DMS79 treated with DMSO at 0.1 percent for 48 hours (cell line): Measurements from ENCODE around the gene CACHD1.

Source experiments
- DNase-seq: peaks from one replicate; lab custom pipeline; 2025; lab: John Stamatoyannopoulos, UW

The CACHD1 gene

DNA sequence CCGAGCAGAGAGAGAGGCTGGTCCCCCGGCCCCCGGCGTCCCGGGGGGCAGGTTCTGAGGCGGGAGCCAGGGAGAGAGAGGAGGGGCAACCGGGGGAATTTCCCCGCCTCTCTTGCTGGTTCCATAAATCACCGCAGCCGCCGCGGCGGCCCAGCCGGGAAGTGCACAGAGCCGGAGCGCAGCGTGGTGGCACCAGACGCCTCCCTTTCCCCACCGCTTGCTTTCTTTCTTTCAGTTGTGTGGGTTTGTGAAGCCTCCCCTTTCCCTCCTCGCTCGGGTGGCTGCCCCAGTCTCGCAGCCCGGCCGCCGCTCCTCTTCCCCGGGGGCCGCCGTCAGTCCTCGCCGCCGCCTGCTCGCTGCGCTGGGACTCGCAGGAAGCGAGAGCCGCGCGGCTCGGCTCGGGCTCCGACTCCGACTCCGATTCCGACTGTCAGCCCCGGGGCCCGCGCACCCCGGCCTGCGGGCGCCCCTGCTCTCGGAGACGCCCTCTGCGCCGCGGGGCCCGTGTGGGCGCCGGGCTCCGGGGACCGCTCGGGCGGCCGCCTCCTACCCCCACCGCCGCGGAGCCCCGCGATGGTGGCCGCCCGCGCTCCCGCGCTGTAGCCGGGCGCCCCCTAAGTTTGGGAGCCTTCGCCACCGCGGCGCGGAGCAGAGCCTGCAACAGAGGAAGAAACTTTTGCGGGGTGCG, at the start of gene CACHD1:
Gene CACHD1 (plus strand): TSS at position 153 of the 688 bp plus-strand sequence. CDS start 616 bp downstream, outside the sequence.
- DNase-seq: peak; percentile 13

DNA sequence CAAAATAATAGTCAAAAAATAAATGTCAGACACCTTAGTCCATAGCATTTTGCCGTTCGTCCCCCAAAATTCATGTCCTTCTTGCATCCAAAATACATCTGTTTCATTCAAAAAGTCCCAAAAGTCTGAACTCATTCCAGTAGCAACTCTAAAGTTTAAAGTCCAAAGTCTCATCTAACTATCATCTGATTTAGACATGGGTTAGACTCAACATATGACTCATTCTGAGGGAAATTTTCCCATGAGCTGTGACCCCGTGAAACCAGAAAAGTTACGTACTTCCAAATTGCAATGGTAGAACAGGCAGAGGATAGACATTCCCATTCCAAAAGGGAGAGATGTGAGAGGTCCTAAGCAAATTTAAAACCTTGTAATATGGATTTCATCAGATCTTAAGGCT, 48.6 kb upstream of the CACHD1 start:
- DNase-seq: no peak

DNA sequence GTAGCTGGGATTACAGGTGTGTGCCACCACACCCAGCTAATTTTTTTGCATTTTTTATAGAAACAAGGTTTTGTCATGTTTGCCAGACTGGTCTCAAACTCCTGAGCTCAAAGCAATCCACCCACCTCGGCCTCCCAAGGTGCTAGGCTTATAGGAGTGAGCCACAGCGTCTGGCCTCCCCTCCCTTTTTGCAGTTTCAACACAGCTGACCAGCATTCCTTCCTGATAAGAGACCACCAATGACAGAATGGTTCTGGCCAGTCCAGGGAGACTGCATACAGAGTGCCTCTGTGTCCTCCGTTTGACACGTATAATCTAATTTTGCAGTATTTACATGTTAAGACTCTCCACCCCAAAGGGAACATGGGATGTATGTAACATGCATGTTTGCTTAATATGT, 46.4 kb upstream of the CACHD1 start:
- no peak for DNase-seq

DNA sequence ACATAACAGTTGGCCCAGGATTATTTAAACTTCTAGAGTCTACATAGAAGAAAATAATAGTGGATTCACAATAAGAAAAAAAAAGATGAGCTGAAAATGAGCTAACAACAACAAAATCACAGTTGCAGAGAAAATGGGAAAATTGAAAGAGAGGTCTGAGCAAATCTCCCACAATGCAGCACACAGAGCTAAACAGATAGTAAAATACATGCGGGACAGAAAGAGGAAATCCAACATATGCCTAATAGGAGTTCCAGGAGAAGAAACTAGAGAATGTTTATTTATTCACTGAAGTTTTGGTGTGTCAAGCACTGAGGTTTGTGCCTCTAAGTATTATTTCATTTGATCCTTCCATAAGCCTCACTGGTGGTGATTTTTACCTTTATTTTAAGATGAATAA, 45.5 kb upstream of the CACHD1 start:
- no peak for DNase-seq

DNA sequence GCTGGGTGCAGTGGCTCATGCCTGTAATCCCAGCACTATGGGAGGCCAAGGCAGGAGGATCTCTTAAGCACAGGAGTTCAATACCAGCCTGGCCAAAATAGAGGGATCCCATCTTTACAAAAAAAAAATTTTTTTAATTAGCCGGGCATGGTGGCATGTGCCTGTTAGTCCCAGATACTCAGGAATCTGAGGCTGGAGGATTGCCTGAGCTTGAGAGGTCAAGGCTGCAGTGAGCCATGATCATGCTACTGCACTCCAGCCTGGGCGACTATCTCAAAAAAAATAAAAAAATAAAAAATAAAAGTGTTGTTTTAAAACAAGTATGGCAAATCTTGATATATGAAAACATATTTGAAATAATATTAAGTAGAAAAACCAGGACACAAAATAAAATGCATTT, 44.4 kb upstream of the CACHD1 start:
- DNase-seq: no peak

DNA sequence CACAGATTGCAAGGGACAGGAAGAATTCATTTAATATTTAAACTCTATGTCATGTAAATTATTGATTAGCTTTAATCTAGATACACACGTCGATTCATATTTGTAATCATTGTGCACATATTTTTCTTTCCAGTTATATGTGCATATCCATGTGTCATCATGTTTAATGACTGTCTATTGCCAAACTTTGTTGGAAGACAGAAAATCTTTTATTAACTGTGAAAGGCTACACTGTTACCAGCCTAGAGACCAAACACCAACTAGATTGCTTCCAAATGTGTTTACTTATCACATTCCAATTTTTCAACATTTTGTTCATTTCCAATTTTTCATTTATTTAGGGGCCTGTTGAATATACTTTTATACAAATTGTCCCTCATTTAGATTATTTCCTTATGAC, 43.2 kb upstream of the CACHD1 start:
- no peak for DNase-seq

DNA sequence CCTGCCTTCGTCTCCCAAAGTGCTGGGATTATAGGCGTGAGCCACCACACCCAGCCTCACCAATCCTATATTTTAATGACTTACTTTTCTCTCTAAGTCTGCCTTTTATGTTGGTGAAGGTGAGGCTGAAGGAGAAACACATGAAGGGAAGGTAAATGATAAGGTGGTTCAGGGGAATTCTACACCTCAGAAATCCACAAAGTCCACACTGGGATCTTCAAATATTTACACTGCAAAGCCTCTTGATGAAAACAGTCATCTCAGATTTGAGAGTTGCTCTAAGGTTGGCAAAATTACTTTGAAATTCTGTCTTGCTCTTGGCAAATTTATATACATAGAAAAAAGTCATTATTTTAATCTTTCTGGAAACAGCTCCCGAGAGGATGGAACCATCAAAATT, 42.0 kb upstream of the CACHD1 start:
- DNase-seq: no peak

DNA sequence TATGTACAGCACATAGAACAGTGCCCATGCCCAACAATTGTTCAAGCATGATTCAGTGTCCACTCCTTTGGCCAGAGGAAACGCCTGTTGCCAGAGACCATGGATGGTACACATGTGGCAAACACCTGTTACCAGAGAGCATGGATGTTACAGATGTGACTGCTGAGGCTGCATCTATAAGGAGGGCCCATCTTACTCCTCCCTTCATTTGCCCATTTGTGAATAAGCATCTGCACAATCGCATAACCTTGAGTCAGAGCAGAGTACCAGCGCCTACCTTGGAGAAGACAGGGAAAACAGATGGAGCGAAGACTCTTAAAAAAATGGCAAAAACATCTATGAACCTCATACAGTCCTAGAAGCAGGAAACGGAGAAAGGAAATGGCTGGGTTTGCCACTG, 36.6 kb upstream of the CACHD1 start:
- no peak for DNase-seq

DNA sequence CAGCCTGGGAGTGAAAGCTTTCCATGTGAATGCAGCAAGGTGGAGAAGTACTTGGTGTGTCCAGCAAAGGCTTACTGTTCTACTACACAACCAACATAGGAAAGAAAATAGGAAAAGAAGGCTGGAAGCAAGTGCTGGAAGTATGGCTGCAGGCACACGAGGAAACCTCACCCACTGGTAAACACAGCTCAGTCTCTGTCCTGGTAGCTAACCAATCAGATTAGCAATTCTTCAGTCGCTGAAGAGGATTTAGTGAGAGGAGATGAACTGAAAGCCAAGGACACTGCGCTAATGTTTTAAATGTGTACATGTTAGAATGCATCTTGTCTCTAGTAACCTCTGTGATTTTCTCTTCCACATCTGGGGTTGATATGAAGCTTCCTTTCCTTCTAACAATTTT, 36.2 kb upstream of the CACHD1 start:
- no peak for DNase-seq

DNA sequence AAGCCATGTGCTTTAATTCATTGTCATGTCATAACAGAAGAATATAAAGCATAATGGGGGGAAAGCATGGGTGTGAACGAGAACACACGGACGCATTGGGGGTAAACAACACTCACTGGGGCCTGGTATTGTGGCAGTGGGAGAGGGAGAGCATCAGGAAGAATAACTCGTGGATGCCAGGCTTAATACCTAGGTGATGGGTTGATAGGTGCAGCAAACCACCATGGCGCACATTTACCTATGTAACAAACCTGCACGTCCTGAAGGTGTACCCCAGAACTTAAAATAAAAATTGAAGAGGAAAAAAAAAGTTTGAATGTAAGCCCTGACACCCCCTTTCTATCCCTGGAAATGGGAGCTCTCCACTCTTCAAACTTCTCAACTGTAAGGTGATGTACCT, 34.9 kb upstream of the CACHD1 start:
- no peak for DNase-seq

DNA sequence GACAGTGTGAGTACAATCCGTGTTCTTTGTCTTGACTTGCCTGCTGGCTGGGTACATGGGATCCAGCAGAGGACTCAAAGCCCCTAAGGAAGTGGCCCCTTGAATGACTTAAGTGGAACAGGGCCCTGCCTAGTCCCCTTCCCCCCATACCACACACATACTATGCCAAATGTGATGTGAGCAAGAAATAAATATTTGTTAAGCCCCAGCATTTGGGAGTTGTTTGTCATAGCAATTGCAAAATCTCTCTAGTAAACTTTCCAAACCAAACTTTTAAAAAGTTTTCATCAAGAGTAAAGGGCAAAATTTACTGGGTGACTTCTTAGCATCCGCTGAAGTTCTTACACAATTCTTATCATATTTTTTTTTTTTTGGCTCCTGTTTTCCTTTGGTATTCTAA, 32.5 kb upstream of the CACHD1 start:
- DNase-seq: no peak

DNA sequence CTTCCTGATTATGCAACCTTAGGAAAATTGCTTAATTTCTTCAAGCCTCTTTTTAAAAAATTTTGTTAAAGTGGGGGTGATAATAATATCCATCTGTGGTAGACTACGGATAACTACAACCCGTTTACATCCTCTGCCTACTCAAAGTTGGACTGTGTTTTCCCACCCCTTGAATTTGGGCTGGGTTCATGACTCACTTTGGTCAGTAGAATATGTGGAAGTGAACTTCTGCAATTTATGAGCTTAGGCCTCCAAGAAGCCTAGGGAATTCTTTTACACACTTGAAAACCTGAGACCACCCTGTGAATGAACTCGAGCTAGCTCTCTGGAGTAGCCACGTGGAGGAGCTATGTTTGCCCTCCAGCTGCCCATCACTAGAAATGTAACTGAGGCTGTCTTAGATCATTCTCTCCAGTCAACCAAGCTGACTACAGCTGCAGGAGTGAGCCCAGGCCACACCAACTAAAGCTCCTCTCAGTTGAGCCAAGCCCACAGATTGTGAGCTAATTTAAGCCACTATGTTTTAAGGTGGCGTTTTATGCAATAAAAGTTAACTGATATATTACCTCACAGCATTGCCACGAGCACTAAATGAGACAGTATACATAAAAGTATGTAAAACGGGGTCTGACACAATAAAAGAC, 29.6 kb upstream of the CACHD1 start:
- DNase-seq: no peak

DNA sequence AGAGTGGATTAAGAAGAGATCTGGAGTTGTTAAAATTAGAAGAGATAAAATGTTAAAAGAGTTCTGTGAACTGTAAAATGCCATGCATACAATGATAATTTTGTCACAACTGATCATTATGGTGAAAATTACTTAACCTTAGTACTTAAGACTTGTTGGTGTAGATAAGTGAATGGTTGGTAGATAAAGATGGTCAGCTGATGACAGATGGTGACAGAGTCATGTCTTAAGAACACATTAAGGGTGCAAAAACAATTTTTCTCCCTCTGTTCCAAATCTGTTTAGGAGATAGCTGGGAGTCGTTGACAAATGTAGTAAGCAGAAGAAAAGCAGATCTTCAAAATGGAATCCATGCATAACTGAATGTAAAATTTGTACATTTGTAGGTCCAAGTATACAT, 18.5 kb upstream of the CACHD1 start:
- no peak for DNase-seq

DNA sequence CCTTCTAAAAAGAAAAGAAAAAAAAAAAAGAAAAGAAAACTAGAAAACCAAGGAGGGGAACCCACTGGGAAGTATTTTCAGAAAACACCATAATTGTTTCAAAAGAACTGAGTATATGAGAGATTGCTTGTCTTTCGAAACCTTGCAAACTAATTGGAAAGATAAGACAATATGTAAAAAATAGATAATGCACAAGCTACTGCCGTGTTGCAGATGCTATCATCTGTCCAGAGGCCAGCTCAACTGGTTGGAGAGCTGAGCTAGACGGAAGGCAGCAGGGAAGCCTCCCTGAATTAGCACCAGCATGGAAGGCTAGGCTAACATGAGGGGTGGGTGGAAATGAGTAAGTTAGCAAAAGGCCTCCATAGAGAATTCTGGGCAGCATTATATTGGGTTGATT, 16.2 kb upstream of the CACHD1 start:
- no peak for DNase-seq

DNA sequence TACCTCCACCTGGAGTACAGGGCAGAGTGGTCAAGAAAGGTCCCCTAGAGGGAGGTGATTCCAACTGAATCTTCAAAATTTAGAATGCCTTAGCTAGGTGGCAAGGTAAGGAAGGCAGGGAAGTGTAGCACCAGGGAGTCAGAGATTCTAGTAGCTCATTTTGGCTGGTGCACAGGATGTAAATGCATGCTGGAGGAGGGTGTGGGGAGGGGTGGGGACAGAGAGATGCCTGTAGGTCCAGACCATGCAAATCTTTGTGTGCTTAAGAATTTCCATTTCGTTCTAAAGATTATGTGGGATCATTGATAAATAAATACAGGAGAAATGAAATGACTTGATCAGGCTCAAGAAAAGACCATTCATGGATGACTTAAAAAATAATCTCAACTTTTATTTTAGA, 11.0 kb upstream of the CACHD1 start:
- no peak for DNase-seq

DNA sequence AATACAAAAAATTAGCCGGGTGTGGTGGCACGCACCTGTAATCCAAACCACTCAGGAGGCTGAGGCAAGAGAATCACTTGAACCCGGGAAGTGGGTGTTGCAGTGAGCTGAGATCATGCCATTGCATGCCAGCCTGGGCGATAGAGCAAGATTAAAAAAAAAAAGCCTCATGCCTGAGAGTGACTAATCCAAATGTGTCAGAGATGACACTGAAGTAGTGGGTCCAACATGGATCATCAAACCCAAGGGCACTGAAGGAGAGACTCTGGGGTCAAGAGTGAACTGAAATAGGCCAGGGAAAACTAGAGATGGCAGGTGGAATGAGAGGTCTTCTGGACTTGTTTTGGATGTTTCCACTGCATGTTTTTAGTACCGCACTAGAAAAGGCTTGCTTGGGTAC, 10.2 kb upstream of the CACHD1 start:
- no peak for DNase-seq

DNA sequence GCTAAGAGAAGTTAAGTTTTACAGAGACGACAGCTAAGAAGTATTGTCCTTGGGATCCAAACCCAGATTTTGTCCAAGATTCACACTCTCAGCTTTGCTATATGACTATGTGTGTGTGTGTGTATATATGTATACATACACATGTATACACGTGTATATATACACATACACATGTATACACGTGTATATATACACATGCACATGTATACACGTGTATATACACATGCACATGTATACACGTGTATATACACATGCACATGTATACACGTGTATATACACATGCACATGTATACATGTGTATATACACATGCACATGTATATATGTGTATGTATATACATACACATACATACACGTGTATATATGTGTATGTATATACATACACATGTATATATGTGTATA, 3.9 kb upstream of the CACHD1 start:
- no peak for DNase-seq

DNA sequence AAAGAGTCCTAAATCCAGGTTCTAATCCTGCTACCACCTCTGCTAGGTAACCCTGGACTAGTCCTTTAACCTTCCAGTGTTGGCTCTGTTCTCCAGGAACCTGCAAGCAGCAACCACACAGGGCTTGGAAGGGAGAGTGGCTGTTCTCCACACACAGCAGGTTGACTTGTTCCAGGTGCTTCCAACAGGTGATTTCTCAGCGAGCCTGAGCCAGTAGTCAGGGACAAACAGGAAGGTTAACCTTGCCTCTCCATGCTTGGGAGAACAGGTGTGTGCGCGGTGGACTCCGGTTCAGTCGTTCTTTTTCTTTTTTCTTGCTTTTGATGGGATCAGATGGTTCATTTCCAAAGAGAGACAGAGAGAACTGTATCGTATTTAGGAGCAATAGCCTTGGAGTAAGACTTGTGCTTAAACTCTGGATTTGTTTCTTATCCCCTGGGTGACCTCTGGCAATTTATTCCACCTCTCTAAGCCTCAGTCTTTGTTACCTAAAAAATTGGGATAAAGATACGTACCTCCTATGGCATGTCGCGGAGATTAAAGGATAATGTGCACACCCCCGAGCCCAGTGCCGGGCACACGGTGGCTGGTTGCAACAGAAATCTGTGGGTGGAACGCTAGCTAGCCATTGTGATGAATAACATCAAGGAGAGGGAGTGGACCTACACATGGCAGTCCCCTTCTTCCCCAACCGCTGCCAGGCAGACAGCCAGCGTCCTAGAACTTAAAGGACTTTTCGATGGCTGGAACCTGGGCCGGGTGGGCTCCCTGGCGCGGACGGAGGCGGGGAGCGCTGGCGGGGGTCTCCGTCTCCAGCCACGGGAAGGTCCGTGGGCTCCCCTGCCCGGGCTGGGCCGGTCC, 583 bp upstream of the CACHD1 start:
- no peak for DNase-seq

DNA sequence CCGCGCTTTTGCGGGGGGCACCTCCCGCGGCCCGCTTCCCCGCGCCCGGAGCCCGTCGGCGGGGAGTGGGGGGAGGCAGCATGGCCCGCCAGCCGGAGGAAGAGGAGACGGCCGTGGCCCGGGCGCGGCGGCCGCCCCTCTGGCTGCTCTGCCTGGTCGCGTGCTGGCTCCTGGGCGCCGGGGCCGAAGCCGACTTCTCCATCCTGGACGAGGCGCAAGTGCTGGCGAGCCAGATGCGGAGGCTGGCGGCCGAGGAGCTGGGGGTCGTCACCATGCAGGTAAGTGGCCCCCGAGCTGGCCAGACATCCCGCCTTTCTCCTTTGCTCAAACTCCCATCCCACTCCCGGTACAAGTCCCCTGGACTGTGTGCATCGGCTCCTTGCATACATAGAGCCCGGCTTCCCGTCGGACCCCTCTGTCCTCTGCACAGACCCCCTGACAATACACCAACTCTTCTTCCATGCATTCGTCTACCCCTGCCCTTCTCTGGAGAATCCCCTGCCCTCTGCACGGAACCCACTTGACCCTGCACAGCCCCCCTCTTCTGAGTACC, 812 bp downstream of the CACHD1 start:
- no peak for DNase-seq

DNA sequence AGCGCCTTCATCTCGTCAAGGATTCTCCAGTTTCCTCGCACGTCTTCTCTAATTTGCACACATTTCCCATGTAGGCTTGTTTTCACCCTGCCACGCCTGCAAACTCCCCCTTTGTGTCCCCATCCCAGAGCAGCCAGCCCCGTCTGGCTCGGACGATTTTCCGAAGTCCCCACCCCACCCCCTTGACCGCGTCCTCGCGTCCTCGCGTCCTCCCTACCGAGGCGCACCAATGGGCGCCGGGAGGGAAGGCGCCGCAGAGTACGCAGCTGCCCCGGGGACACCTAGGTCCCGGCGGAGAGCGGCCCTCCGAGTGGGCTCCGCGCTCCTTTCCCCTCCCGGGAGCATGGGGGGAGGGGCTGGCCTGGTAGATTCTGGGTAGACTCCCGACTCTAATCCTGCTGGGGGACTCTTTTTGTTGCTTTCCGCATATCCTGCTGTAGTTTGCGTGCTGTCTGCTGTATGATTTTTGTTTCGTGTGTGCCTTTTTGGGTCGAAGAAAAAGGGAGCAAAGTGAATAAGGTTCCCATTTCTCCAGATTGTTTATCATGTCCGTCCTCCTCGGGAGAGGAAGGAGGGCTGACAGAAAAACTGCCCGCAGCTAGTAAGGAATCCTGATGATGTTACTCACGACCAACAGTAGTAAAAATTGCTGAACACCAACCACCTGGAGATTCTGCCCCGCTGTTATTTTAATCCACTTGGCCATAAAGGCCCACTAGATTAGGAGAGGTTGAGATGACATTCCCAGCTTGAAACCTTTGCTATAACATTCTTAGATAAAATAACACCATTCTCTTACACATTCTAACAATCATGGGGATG, 1.5 kb downstream of the CACHD1 start:
- no peak for DNase-seq

DNA sequence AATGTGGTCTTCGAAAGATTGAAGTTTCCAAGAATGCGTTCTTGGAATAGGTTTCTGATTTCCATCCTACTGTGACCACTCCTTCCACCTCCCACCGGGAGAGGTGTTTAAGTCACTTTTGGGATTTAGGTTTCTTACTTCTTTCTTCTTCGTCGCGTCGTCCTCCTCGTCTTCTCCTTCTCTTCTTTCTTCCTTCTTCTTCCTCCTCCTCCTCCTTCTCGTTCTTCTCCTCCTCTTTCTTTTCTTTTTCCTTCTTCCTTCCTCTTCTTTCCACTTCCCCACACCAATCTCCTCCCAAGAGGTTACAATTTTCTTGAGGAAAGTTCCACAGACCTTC, 2.1 kb downstream of the CACHD1 start:
- DNase-seq: no peak

DNA sequence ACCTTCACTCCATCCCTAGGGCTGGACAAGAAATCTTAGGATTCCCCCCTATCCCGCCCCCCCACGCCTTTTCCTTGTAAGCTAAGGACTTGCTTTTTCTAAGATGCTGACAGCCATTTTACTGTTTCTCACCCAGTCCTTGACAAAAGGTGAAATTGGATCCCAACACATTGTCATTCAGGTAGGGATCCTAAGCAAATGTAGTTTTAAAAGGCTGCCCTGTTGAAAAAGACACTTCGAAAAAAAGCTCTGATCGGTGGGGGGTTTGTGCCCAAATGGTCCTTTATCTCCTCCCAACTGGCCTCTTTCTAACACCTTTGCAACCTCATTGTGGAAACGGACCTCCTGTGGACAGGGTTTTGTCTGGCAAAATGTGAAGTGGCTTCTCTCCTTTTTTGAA, 2.9 kb downstream of the CACHD1 start:
- DNase-seq: no peak
